Uterus (tissue), 2 donors: Measurements from ENCODE around the gene BACE2.

ENCODE experiments used
- CTCF ChIP-seq, 4 experiments: fragments of 200-600 bp in 2 of 4; fragments of 450-650 bp in 2 of 4; sonication (generic) in 2 of 4; IDR thresholded peaks; one replicate each; pipeline ENCODE4 v1.5.1; 2016 to 2019; ENCODE audit warnings: antibody characterized with exemption in 4 of 4, mild to moderate bottlenecking in 2 of 4, moderate library complexity in 1 of 4
- POLR2A ChIP-seq, 2 donors: fragments of 450-650 bp; IDR thresholded peaks; one replicate each; pipeline ENCODE4 v1.6.1; 2016; ENCODE audit warnings: antibody characterized with exemption in 2 of 2, mild to moderate bottlenecking in 1 of 2, moderate library complexity in 1 of 2

- TF ChIP-seq CTCF (IDR thresholded peaks at IDR 0.05) (no peak), POLR2A (IDR thresholded peaks at IDR 0.05) (no peak)
Observed at GRCh38 chr21:41316200-41317062, 148.5 kb downstream of the BACE2 start, which contains the start of gene FAM3B.
